Measurements from ENCODE around the gene IL17RE. TPM values are rescaled to one million over a fixed set of nuclear protein-coding genes. Genes with fewer than 3 reads are reported as not detected.
A peak's percentile ranks its signal among the peaks of the same experiment; 100 is the strongest.
"Not testable (repeated sequence)": the region's sequence is repeated elsewhere in the genome, so short reads cannot be mapped to it uniquely, and the experiment has no call there.

The IL17RE gene
- total and polyA plus RNA-seq, 2 of the 13 experiments (the other 11 are each of a cell fraction or from before 2014, with no cell fraction given) = 14.5 to 24.1 TPM

DNA sequence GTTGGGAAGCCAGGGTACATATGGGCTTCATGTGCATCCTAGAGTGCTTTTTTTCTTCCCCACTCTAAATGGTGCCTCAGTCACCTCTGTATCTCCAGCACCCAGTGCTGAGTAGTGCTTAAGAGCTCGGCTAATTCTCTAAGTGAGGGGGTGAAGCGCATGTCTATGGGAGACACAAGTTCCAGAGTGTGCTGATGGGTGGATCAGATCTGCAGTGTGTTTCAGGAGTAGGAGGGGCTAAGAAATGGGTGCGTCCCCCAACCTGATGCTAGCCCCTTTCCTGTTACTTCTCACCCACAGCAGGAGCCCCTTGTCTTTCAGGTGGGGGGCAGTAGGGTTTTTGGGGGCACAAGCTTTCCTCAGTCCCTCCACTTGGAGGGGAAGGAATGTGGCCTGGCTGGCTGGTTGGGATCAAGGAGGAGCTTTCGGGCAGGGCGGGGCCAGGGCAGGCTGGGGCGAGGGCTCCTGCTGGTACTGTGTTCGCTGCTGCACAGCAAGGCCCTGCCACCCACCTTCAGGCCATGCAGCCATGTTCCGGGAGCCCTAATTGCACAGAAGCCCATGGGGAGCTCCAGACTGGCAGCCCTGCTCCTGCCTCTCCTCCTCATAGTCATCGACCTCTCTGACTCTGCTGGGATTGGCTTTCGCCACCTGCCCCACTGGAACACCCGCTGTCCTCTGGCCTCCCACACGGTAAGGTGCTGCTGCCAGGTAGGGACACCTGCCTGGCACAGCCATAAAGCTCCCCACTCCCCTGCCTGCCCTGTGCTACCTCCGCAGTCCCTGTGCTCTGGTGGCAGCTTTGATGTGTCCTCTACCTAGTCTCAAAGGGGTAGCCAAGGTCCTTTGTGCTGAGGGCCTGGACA is at the start of gene IL17RE (continued):
- TF ChIP-seq SATB2 (CRISPR knock-in tag; IDR thresholded peaks at IDR 0.05) (no peak), ZNF616 (CRISPR knock-in tag; IDR thresholded peaks at IDR 0.05; ENCODE audit: low read depth) (0 out of 2 replicates have a peak, but pooled peaks have one; percentile 8), ZNF446 (CRISPR knock-in tag; IDR thresholded peaks at IDR 0.05) (no peak), NFIC (IDR thresholded peaks at IDR 0.05; ENCODE audit: low read length) (no peak), ZNF772 (CRISPR knock-in tag; IDR thresholded peaks at IDR 0.05) (no peak)
- TF ChIP-seq, protein P1, sequence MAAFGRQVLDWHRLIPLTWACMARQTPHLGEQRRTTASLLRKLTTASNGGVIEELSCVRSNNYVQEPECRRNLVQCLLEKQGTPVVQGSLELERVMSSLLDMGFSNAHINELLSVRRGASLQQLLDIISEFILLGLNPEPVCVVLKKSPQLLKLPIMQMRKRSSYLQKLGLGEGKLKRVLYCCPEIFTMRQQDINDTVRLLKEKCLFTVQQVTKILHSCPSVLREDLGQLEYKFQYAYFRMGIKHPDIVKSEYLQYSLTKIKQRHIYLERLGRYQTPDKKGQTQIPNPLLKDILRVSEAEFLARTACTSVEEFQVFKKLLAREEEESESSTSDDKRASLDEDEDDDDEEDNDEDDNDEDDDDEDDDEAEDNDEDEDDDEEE (CRISPR knock-in tag; IDR thresholded peaks at IDR 0.05) = no peak

GRCh38 chr3:9854291-9854940 is 48.2 kb upstream of the IL17RE start:
- POLR2A ChIA-PET = interaction anchor here (0.6 kb wide), 1 partner anchor 311 kb away, joined by 4 read pairs; no protein-coding TSS in a partner anchor
- peak overlapping the region; percentile 8; the same call in 1 of the 2 replicates for H3K4me2 ChIP-seq (ENCODE audit: low read depth, low read length)
- H3K27me3 ChIP-seq (ENCODE audit: control insufficient read depth in 1 of 2, insufficient read depth in 2 of 2, low read length in 2 of 2) = peaks cover 2 to 28% of the 10 kb centered on the region in 2 experiments; a peak in 1 of 5 replicates
- DNase-seq (ENCODE audit: low spot score); H3K9ac ChIP-seq (ENCODE audit: insufficient read depth, low read depth, low read length); FAIRE-seq; H3K36me3 ChIP-seq (replicated peaks in 1 of 2; ENCODE audit: control insufficient read depth in 1 of 2, insufficient read depth in 2 of 2, low read length in 2 of 2); H4K20me1 ChIP-seq (ENCODE audit: insufficient read depth, low read length); H2AFZ ChIP-seq (ENCODE audit: low read length); H3K4me1 ChIP-seq (ENCODE audit: insufficient read depth, low read length); H3K27ac ChIP-seq (ENCODE audit: extremely low read length, insufficient read depth, low read length); intact Hi-C loops (cut with micrococcal nuclease; ENCODE audit: unreplicated experiment); H3K9me3 ChIP-seq (ENCODE audit: low read length); CTCF ChIA-PET (ENCODE audit: low intra/inter-chr PET ratio, low total read pairs); H3K4me3 ChIP-seq (replicated peaks in 1 of 3; ENCODE audit: insufficient read depth in 1 of 3, low read depth in 2 of 3, low read length in 3 of 3); H3K79me2 ChIP-seq (ENCODE audit: insufficient read depth, low read length); in situ Hi-C loops (cut with HindIII; ENCODE audit: extremely low pct_ligation_motif_present, low pct_unique_long_range_greater_than_20kb); BruUV-seq (replicated peaks): not testable (repeated sequence)
- ATAC-seq = peak; percentile 65
- WGBS (ENCODE audit: low lambda C conversion rate) = 37% methylated on average over 9 of the region's 11 CpGs

Measured in HepG2 (cell line).